Measurements from ENCODE around the gene VEGFD.
A peak's percentile ranks its signal among the peaks of the same experiment; 100 is the strongest.
"Not testable (repeated sequence)": the region's sequence is repeated elsewhere in the genome, so short reads cannot be mapped to it uniquely, and the experiment has no call there.

Gene VEGFD

DNA sequence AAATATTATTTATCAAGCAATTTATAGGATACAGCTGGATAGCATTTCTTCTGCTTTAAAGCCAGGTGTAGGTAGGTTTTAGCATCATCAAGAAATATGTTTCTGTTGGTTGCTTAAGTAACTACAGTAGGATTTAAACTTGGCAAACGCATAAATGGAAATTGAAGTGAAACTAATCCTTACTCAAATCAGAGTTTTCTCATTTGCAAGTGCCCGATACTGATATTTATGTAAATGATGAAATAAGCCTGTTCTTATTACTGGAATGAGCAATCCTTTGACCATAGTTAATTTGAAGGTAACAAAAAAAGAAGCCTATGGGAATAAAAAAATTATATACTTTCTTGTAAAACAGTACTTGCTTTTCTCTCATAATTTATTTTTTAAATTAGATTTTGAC, 25.7 kb downstream of the VEGFD start:
- no peak for DNase-seq

DNA sequence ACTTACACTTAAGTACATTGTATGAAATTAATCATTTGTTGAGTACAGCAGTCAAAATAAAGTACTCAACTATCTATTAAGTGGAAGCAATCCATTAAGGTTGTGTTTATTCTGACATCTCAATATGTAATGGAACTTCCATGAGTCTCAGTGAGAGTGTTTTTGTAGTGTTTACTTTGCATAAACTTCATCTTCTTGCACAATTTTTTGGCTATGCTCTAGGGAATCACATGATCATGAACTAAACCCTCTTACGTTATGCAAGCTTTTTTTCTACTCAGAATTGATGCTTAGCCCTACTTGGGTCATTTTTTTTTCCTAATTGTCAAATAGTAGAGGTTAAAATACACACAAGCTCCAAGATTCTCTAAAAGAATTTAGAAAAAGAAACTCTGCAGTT, 27.8 kb downstream of the VEGFD start:
- no peak for DNase-seq

DNA sequence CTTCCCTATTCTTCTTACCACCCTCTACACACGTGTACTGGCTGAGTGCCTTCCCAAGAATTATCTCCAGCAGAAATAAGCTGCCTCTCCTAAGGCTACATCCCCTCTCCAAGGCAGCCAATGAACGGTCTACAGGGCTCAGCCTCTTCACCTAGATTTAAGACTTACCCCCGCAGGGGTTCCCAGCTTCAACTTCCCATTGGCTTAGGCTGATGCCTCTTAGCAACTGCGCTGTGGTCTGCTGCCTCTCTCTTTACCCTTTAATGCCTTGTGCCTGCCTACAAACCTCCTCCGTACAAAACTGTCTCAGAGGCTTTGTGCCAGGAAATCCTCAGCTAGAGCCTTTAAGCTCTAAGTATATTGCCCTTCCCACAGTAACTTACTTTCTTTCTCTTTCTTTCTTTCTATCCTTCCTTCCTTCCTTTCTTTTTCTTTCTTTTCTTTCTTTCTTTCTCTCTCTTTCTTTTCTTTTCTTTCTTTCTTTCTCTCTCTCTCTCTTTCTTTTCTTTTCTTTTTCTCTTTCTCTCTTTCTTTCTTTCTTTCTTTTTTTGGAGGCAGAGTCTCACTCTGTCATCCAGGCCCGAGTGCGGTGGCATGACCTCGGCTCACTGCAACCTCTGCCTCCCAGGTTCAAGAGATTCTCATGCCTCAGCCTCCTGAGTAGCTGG, 33.8 kb downstream of the VEGFD start:
- no peak for DNase-seq

- DNase-seq = peak; percentile 36
These were observed 35.2 kb downstream of the VEGFD start for GRCh38 chrX:15349046-15349445.

DNA sequence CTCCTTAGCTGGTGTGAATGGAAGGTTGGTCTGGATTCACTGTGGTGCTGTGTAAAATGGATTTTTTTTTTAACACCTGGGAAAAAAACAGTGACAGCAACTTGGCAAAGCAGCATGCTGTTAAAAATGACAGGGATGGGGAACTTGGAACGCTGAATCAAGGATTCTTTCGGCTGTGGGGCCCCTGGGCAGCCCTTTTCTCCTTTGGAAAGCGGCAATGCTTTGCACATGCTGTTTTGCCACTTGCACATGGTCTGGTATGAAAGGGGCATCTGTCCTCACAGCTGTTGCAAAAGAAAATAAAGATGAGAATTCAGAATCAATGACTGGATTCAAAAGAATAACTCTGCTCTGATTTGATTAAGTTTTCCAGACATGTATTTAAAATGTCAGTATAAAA, 38.2 kb downstream of the VEGFD start:
- DNase-seq = no peak

DNA sequence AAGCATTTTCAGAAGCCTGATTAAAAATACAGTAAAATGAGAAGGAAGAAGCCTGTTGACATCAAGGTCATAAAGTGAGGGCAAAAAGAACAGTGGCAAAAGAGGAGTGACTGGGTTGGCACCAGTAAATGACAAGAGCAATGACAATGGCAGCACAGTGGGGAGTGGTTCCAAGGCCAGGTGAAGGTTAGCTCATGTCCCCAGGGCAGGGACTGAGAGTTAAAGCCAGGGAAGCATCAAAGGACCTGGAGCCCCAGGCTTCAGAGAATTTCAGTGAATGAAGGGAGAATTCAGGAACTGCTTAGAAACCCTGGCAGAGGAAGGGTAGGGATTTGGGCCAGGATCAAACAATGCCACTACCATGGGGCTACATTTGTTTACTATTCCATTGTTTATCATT, 40.1 kb downstream of the VEGFD start:
- DNase-seq = no peak

GRCh38 chrX:15343075-15343476, 41.1 kb downstream of the VEGFD start:
- no peak for DNase-seq

DNA sequence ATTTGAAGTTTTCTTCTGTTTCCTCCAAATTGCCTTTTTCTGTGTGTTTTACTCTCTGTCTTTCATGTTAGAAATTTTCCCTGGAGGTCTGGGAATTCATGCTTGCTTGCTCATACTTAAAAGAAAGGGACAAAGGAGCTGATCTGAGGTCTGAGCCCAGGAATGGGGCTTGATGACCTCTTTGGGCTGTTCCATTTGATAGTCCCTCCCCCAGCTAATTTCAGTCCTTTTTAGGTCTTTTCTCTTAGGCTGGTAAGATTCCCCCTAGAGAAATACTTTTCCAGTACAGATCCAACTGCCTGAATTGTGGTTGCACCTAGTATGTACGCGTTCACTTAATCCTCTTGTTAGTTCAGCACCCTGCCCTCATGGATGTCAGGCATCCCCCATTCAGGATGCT, 43.3 kb downstream of the VEGFD start:
- no peak for DNase-seq

- DNase-seq = peak; percentile 32
These were observed 48.2 kb downstream of the VEGFD start for GRCh38 chrX:15336023-15336413.

DNA sequence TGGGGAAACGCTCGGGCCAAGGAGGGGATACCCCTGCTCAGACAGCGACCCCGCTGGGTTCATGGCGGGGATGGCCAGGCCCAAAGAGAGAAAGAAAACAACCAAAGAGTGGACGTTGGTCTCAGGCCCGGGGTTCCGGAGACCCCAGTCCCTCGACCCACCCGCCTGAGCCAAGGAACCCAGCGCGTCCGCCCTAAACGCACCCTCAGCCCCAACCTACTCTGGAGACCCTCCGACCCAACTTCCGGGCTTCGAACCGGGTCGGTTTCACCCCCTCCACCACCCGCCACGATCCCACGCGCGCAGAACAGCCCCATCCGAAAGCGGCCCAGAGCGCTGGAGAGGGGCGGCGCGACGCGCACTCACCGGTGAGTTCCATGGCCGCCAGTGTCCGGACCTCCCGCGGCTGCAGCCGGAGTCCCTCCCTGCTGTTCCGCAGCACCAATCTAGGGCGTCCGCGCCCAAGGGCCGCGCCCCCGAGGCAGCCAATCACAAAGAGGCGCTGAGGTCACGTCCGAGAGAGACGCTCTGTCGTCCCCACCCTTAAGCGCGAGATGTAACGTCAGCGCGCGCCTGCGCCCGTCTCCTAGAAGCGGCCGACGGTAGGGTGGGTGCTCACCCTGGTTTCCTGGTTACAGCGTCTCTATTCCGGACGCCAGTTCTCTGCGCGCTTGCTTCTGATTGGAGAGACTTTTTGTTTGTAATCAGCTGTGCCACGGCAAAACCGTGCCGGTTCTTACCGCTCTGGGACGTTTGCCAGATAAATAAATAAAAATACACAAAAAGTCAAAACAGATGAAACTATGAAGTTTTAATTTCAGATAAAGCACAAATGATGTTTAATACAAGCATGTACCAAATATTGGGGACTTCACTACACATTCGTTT, 48.8 kb downstream of the VEGFD start, which contains the start of gene PIGA:
TSS of gene PIGA (minus strand) at position 389 of the 888 bp plus-strand sequence. CDS start 3,593 bp downstream, outside the sequence.
- peak; percentile 97 for DNase-seq

- no peak for DNase-seq
These were observed 49.7 kb downstream of the VEGFD start for GRCh38 chrX:15334561-15334960.

GRCh38 chrX:15328821-15329220, 55.4 kb downstream of the VEGFD start:
- DNase-seq = no peak

- no peak for DNase-seq
These were observed 56.1 kb downstream of the VEGFD start for GRCh38 chrX:15328131-15328530.

- no peak for DNase-seq
These were observed 61.7 kb downstream of the VEGFD start for GRCh38 chrX:15322472-15322871.

DNA sequence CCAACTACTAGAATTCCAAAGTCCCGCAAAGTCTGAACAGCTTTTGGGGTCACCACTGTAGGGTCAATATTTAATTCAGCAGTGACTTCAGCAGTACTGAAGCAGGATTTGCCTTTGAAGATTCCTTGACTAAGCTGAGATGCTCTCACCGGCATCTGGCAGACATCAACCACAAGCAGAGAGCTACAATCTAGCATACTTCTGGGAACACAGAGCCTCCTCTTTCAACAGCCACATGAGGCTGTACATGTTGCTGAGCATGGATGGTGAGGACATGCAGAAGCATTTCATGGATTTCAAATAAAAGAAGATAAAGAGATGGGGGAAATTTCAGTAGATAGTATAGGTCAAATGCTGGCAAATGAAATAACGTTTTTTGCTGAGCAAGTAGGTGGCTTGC, 62.1 kb downstream of the VEGFD start:
- no peak for DNase-seq

DNA sequence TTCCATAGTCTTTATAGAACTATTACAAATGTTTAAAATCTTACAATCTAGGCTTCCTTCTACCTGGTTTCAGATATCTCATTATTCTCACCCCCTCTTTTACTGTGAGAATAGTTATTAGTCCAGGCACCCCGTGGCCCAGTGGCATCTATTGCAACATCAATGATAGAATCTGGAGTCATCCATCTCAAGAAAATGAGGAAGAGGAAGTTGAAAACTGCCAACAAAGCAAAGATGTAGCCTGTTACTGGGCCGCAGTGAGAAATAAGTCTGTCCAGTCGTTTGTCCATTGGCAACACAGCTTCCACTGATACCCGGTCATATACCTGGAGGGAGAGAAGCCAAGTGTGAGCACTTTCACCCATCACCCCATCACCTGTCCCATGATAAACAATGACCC, 62.8 kb downstream of the VEGFD start:
- no peak for DNase-seq

DNA sequence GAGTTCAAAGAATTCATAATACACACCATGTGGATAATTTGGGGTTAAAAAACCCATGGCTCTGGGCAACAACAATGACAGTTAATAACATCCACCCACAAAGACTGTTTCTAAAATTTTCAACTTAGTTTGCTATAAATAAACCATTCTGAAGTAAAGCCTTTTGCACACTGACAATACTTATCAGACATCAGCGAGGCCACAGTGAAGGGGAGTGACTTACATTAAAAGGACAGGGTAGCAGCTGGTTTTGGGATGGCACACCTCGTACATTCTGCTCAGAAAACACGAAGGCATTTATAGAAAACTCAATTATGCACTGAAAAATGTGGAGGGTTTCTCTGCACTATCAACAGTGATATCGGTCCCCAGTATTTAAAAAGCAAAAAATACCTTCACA, 63.9 kb downstream of the VEGFD start:
- no peak for DNase-seq

DNA sequence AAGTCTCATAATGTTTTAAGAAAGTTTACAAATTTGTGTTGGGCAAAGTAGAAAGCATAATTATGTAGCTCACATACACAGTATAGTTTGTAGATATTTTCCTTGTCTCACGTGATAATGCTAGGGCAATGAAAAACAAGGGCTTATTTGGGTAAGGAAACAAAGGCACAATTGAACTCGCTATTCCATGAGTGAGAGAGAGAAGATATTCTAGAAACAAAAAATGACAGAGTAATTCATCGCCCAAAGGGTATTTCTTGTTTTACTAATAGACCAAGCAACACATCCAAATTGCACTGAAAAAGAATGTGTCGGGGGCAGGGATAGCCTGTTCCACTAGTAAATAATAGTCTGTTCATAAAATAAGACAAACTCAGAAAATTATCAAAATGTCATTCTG, 65.1 kb downstream of the VEGFD start:
- DNase-seq = no peak

- no peak for DNase-seq
These were observed 68.7 kb downstream of the VEGFD start, which contains the start of gene ASB11 for GRCh38 chrX:15315509-15315908. Gene ASB11 (minus strand): TSS chrX:15315640. CDS start chrX:15315605, 35 bp downstream.

GRCh38 chrX:15314472-15314871, 69.7 kb downstream of the VEGFD start:
- DNase-seq = no peak

DNA sequence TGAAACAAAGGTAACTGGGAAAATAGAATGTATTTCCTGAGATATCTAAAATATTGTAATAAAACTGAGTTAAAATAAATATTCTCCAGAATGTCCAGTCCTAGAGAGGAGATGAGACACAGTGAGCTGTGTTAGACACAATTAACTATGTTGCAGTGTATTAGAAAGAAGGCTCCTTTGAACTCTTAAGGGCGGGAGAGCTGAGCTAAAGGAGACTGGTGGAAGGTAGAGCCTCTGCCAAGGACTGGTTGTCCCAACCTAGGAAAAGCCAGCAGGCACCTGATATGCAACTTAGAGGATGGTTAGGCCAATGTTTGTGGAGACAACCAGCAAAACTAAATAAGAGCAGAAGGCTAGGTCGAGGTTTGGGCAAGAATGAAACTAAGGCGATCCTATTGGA, 73.1 kb downstream of the VEGFD start:
- no peak for DNase-seq

GRCh38 chrX:15310117-15310516, 74.1 kb downstream of the VEGFD start:
- peak; percentile 41 for DNase-seq

DNA sequence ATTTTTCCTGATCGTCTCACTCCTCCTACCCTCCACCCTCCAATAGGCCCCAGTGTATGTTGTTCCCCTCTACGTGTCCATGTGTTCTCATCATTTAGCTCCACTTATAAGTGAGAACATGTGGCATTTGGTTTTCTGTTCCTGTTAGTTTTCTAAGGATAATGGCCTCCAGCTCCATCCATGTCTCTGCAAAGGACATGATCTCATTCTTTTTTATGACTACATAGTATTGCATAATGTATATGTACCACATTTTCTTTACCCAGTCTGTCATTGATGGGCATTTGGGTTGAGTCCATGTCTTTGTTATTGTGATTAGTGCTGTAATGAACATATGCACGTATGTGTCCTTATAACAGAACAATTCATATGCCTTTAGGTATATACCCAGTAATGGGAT, 78.3 kb downstream of the VEGFD start:
- not testable (repeated sequence) for DNase-seq

- peak; percentile 51 for DNase-seq
These were observed 82.3 kb downstream of the VEGFD start for GRCh38 chrX:15301924-15302323.
